A549 (cell line): Measurements from ENCODE around the gene E2F2. TPM values are rescaled to one million over a fixed set of nuclear protein-coding genes. Genes with fewer than 3 reads are reported as not detected.

Source experiments
- ATAC-seq, 2 experiments: fragments of 200-7000 bp in 1 of 2; fragments of >200 bp in 1 of 2; cut with Nextera tagmentation in 1 of 2; cut with Tn5 transposase in 1 of 2; 3 replicates each; pipeline versions ENCODE4 v1.8.0 to v1.9.1; 2018 to 2020; ENCODE audit warnings: mild to moderate bottlenecking in 1 of 2, moderate library complexity in 1 of 2
- CTCF ChIA-PET: fragments of 300-600 bp; sonication (Branson Sonifier 250); formaldehyde crosslinking; extraction: SDS; loops from one replicate; lab custom pipeline; 2021; ENCODE audit warnings: antibody characterized with exemption, inconsistent platforms; lab: Yijun Ruan, JAX
- POLR2A ChIA-PET: fragments of 350-600 bp; formaldehyde crosslinking; extraction: SDS; loops from one replicate; lab custom pipeline; 2021; ENCODE audit warnings: antibody characterized with exemption, inconsistent platforms; lab: Yijun Ruan, JAX
- DNase-seq, 2 experiments: peaks; one replicate each; pipeline versions ENCODE4 v3.0.0 to v3.0.0-alpha.2; 2011 to 2016; ENCODE audit warnings: low read depth in 1 of 2, low spot score in 1 of 2
- FAIRE-seq: peaks from 2 replicates; lab custom pipeline; 2011; peaks lifted over from hg19 to GRCh38; lab: Jason Lieb, UNC
- H3K27ac ChIP-seq, 2 experiments: fragments of >200 bp; sonication (Bioruptor Twin); formaldehyde crosslinking; 3 replicates each; pipeline ENCODE4 v1.5.1; 2016 to 2017
- H3K4me1 ChIP-seq: fragments of >200 bp; sonication (Bioruptor Twin); formaldehyde crosslinking; 3 replicates; pipeline ENCODE4 v1.6.1; 2016
- H3K4me2 ChIP-seq: fragments of >200 bp; sonication (Bioruptor Twin); formaldehyde crosslinking; 3 replicates; pipeline ENCODE4 v1.6.1; 2016
- H3K4me3 ChIP-seq: fragments of >200 bp; sonication (Bioruptor Twin); formaldehyde crosslinking; 3 replicates; pipeline ENCODE4 v1.5.1; 2016
- H3K9me3 ChIP-seq: fragments of >200 bp; sonication (Bioruptor Twin); formaldehyde crosslinking; 3 replicates; pipeline ENCODE4 v1.6.1; 2016
- CHD2 ChIP-seq: fragments of 150-350 bp; IDR thresholded peaks from 2 replicates; pipeline ENCODE4 v1.6.1; 2014; ENCODE audit warnings: low read length; ENCODE audit not compliant: partially characterized antibody
- EHMT2 ChIP-seq: fragments of 200-600 bp; sonication (generic); IDR thresholded peaks from 2 replicates; pipeline ENCODE4 v1.6.1; 2016; ENCODE audit warnings: antibody characterized with exemption, low read depth, mild to moderate bottlenecking, moderate library complexity
- EP300 ChIP-seq, 2 experiments: fragments of >200 bp; sonication (Bioruptor Twin); formaldehyde crosslinking; IDR thresholded peaks; 2 replicates in 1 of 2; 3 replicates in 1 of 2; pipeline ENCODE4 v1.6.1; 2016 to 2017
- FOSB ChIP-seq: fragments of 250-450 bp; sonication (Bioruptor Pico); IDR thresholded peaks from 2 replicates; pipeline ENCODE4 v1.5.0; 2020; ENCODE audit warnings: mild to moderate bottlenecking, moderate library complexity
- FOXS1 ChIP-seq: fragments of 250-450 bp; sonication (Bioruptor Pico); IDR thresholded peaks from 2 replicates; pipeline ENCODE4 v1.5.0; 2020; ENCODE audit warnings: mild to moderate bottlenecking, moderate library complexity
- GATA3 ChIP-seq: IDR thresholded peaks from 2 replicates; pipeline ENCODE4 v1.6.1; 2012; ENCODE audit warnings: borderline replicate concordance
- HEYL ChIP-seq: fragments of 250-450 bp; sonication (Bioruptor Pico); IDR thresholded peaks from 2 replicates; pipeline ENCODE4 v1.8.0; 2021; ENCODE audit warnings: mild to moderate bottlenecking, moderate library complexity
- HMGXB4 ChIP-seq: fragments of 250-450 bp; sonication (Bioruptor Pico); IDR thresholded peaks from 2 replicates; pipeline ENCODE4 v1.5.0; 2021; ENCODE audit warnings: mild to moderate bottlenecking, moderate library complexity, borderline replicate concordance
- HOXA7 ChIP-seq: fragments of 250-450 bp; sonication (Bioruptor Pico); IDR thresholded peaks from 2 replicates; pipeline ENCODE4 v1.5.0; 2020; ENCODE audit warnings: mild to moderate bottlenecking, moderate library complexity
- HOXB5 ChIP-seq: fragments of 250-450 bp; sonication (Bioruptor Pico); IDR thresholded peaks from 2 replicates; pipeline ENCODE4 v1.5.0; 2020; ENCODE audit warnings: mild to moderate bottlenecking, moderate library complexity
- KDM5A ChIP-seq: fragments of 200-600 bp; sonication (generic); IDR thresholded peaks from 2 replicates; pipeline ENCODE4 v1.6.1; 2016; ENCODE audit warnings: antibody characterized with exemption, mild to moderate bottlenecking
- MAZ ChIP-seq: fragments of 150-350 bp; IDR thresholded peaks from 2 replicates; pipeline ENCODE4 v1.6.1; 2014; ENCODE audit warnings: antibody characterized with exemption, low read depth, low read length, borderline replicate concordance
- PHF8 ChIP-seq: fragments of 200-600 bp; sonication (generic); IDR thresholded peaks from 2 replicates; pipeline ENCODE4 v1.6.1; 2016; ENCODE audit warnings: low read depth, mild to moderate bottlenecking, antibody characterized with exemption, moderate library complexity, borderline replicate concordance
- POLR2A ChIP-seq: IDR thresholded peaks from 2 replicates; pipeline ENCODE4 v1.6.1; 2012; ENCODE audit warnings: mild to moderate bottlenecking, low read length
- POLR2AphosphoS2 ChIP-seq: conservative IDR thresholded peaks from 2 replicates; pipeline ENCODE4 v1.6.1; 2012; ENCODE audit warnings: low read length, improper control_type of control experiment, inconsistent platforms
- RAD21 ChIP-seq, 2 experiments: fragments of >200 bp in 1 of 2; sonication (Bioruptor Twin) in 1 of 2; formaldehyde crosslinking in 1 of 2; IDR thresholded peaks in 1 of 2; conservative IDR thresholded peaks in 1 of 2; 2 replicates in 1 of 2; 3 replicates in 1 of 2; pipeline ENCODE4 v1.6.1; 2012 to 2018; ENCODE audit warnings: inconsistent platforms in 1 of 2
- RCOR1 ChIP-seq: fragments of 150-350 bp; IDR thresholded peaks from 2 replicates; pipeline ENCODE4 v1.6.1; 2014; ENCODE audit warnings: antibody characterized with exemption, low read length, low read depth
- RFX5 ChIP-seq: fragments of 450-650 bp; IDR thresholded peaks from 2 replicates; pipeline ENCODE4 v1.7.1; 2014; ENCODE audit warnings: antibody characterized with exemption, mild to moderate bottlenecking, moderate library complexity
- SREBF2 ChIP-seq: fragments of 450-650 bp; IDR thresholded peaks from 2 replicates; pipeline ENCODE4 v1.6.1; 2014; ENCODE audit warnings: mild to moderate bottlenecking, moderate library complexity
- TFCP2L1 ChIP-seq: fragments of 250-450 bp; sonication (Bioruptor Pico); IDR thresholded peaks from 2 replicates; pipeline ENCODE4 v1.5.0; 2021; ENCODE audit warnings: mild to moderate bottlenecking
- TP53 ChIP-seq: fragments of 250-450 bp; sonication (Bioruptor Pico); IDR thresholded peaks from 2 replicates; pipeline ENCODE4 v1.5.0; 2021; ENCODE audit warnings: mild to moderate bottlenecking, moderate library complexity
- ZC3H11A ChIP-seq: fragments of 450-650 bp; IDR thresholded peaks from 2 replicates; pipeline ENCODE4 v1.6.1; 2014; ENCODE audit warnings: antibody characterized with exemption, mild to moderate bottlenecking
- ZFP36 ChIP-seq: fragments of 450-650 bp; IDR thresholded peaks from 2 replicates; pipeline ENCODE4 v1.6.1; 2014; ENCODE audit warnings: borderline replicate concordance; ENCODE audit not compliant: partially characterized antibody
- WGBS: methylation state at CpG from one replicate; pipeline ENCODE4 v1.1.6; 2017; ENCODE audit errors: missing lambda C conversion rate; 5-methylcytosine and 5-hydroxymethylcytosine counted together
- polyA plus RNA-seq, 4 experiments: library from polyadenylated mRNA; depleted of rRNA in 3 of 4; stranded (reverse); fragments of >200 nt; fragmentation: RNase III in 1 of 4; extraction: RNeasy Plus Mini Kit Qiagen cat#74134 plus additional on column Dnase treatment in 1 of 4; gene quantifications; 2 replicates in 3 of 4; 3 replicates in 1 of 4; pipeline ENCODE4 v1.2.3, GENCODE V29; 2011 to 2017
- TF ChIP-seq, protein P1 (sequence below): IDR thresholded peaks from 2 replicates; pipeline ENCODE4 v1.6.1; 2012; ENCODE audit warnings: low read depth, borderline replicate concordance
- TF ChIP-seq, protein P2 (sequence below): IDR thresholded peaks from 2 replicates; pipeline ENCODE4 v1.6.1; 2012
- TF ChIP-seq, protein P3 (sequence below): fragments of >200 bp; sonication (Bioruptor Twin); formaldehyde crosslinking; IDR thresholded peaks from 3 replicates; pipeline ENCODE4 v1.5.1; 2016

E2F2 gene
- polyA plus RNA-seq, 2 of the 4 experiments (the other 2 are of a cell fraction) = 0.90 to 3.4 TPM

DNA sequence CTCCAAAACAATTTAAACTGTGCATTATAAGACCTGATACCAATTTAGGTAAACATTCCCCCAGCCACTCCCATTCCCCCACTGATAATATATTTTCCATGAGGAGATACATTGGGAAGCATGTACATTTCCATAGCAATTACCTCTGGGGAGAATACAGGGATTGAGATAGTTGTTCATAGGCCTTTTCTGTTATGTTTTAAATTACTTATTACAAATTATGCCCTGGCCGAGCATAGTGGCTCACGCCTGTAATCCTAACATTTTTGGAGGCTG, 51.4 kb downstream of the E2F2 start:
- WGBS = 89% methylated on average over 2 of the region's 2 CpGs
- no peak overlapping the region for H3K4me3 ChIP-seq
- H3K9me3 ChIP-seq = no peaks in the 10 kb centered on the region
- ChIA-PET CTCF (interaction anchor here (0.6 kb wide), 1 partner anchor 12 kb away, joined by 5 read pairs; no protein-coding TSS in a partner anchor), POLR2A (no interaction called here)
- DNase-seq (no peak), ATAC-seq (no peak), FAIRE-seq (no peak)
- peak overlapping the region; percentile 48; the same call in 2 of the 3 replicates for H3K4me2 ChIP-seq
- H3K27ac ChIP-seq = peak overlapping the region; percentile 19 to 45; a peak in 2 of 6 replicates
- peaks cover 21% of the 10 kb centered on the region for H3K4me1 ChIP-seq
- TF ChIP-seq MAZ (no peak), FOXS1 (CRISPR knock-in tag) (no peak), ZC3H11A (no peak), RAD21 (conservative IDR thresholded peaks at IDR 0.05 in 1 of 2, IDR thresholded peaks at IDR 0.05 in 1 of 2) (no peak), POLR2AphosphoS2 (no peak), FOSB (CRISPR knock-in tag) (no peak), RCOR1 (no peak), PHF8 (no peak)
- TF ChIP-seq, protein P1, sequence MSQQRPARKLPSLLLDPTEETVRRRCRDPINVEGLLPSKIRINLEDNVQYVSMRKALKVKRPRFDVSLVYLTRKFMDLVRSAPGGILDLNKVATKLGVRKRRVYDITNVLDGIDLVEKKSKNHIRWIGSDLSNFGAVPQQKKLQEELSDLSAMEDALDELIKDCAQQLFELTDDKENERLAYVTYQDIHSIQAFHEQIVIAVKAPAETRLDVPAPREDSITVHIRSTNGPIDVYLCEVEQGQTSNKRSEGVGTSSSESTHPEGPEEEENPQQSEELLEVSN = no peak

GRCh38 chr1:23478896-23479665, 52.0 kb downstream of the E2F2 start:
- POLR2A ChIA-PET = no interaction called here
- TF ChIP-seq POLR2A (no peak), PHF8 (no peak), HMGXB4 (CRISPR knock-in tag) (no peak), SREBF2 (no peak), EP300 (IDR thresholded peaks at IDR 0.05) (no peak), RAD21 (conservative IDR thresholded peaks at IDR 0.05 in 1 of 2, IDR thresholded peaks at IDR 0.05 in 1 of 2) (no peak), ZFP36 (no peak), EHMT2 (no peak)
- TF ChIP-seq, protein P2, sequence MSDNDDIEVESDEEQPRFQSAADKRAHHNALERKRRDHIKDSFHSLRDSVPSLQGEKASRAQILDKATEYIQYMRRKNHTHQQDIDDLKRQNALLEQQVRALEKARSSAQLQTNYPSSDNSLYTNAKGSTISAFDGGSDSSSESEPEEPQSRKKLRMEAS = no peak
- no peak overlapping the region for H3K4me3 ChIP-seq
- CTCF ChIA-PET = interaction anchor here (0.6 to 1.0 kb wide), 2 partner anchors 11 to 18 kb away, joined by 3 to 5 read pairs; no protein-coding TSS in a partner anchor
- WGBS = 54% methylated on average over 8 of the region's 9 CpGs
- FAIRE-seq (no peak), ATAC-seq (peak in 1 of 2 experiments; percentile 64; a peak in 3 of 6 replicates), DNase-seq (peak in 1 of 2 experiments; percentile 50)
- H3K4me2 ChIP-seq = peak overlapping the region; percentile 48
- peaks cover 21% of the 10 kb centered on the region for H3K4me1 ChIP-seq
- peak overlapping the region; percentile 45 to 70; a peak in 4 of 6 replicates for H3K27ac ChIP-seq
- no peaks in the 10 kb centered on the region for H3K9me3 ChIP-seq

- TF ChIP-seq HEYL (CRISPR knock-in tag) (no peak), RCOR1 (no peak), SREBF2 (no peak), TFCP2L1 (CRISPR knock-in tag) (no peak), EP300 (IDR thresholded peaks at IDR 0.05) (no peak), FOSB (CRISPR knock-in tag) (no peak), HOXB5 (no peak), RFX5 (no peak), HOXA7 (no peak), TP53 (CRISPR knock-in tag) (no peak), CHD2 (no peak), GATA3 (no peak), KDM5A (no peak)
- TF ChIP-seq, protein P3, sequence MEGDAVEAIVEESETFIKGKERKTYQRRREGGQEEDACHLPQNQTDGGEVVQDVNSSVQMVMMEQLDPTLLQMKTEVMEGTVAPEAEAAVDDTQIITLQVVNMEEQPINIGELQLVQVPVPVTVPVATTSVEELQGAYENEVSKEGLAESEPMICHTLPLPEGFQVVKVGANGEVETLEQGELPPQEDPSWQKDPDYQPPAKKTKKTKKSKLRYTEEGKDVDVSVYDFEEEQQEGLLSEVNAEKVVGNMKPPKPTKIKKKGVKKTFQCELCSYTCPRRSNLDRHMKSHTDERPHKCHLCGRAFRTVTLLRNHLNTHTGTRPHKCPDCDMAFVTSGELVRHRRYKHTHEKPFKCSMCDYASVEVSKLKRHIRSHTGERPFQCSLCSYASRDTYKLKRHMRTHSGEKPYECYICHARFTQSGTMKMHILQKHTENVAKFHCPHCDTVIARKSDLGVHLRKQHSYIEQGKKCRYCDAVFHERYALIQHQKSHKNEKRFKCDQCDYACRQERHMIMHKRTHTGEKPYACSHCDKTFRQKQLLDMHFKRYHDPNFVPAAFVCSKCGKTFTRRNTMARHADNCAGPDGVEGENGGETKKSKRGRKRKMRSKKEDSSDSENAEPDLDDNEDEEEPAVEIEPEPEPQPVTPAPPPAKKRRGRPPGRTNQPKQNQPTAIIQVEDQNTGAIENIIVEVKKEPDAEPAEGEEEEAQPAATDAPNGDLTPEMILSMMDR = no peak
- TF ChIP-seq, protein P1 = no peak
- Histone ChIP-seq H3K4me2 (no peak overlapping the region), H3K9me3 (no peaks in the 10 kb centered on the region), H3K4me1 (peaks cover 22% of the 10 kb centered on the region), H3K4me3 (no peak overlapping the region), H3K27ac (no peak overlapping the region)
- no peak for FAIRE-seq
- CTCF ChIA-PET = interaction anchor here (0.7 kb wide), 1 partner anchor 624 kb away, joined by 3 read pairs; no protein-coding TSS in a partner anchor
- WGBS = 73% methylated on average over 8 of the region's 10 CpGs
- no peak for DNase-seq
- POLR2A ChIA-PET = no interaction called here
- no peak for ATAC-seq
Measured at GRCh38 chr1:23477359-23478144, 53.5 kb downstream of the E2F2 start.
